Mesangial cell (primary cell): Measurements from ENCODE around the gene DUXB. TPM values are rescaled to one million over a fixed set of nuclear protein-coding genes. Genes with fewer than 3 reads are reported as not detected.

ENCODE experiments used
- total RNA-seq: library from RNA; depleted of rRNA; stranded (reverse); fragments of >200 nt; gene quantifications from 2 replicates; pipeline ENCODE4 v1.2.3, GENCODE V29; 2015

The DUXB gene
- total RNA-seq = not detected in 2 replicates

GRCh38 chr16:75701361-75701760 lies at the start of gene DUXB:
DUXB (minus strand) TSS chr16:75701461; CDS start chr16:75701418, 43 bp downstream.

GRCh38 chr16:75726390-75726789 lies 25.1 kb upstream of the DUXB start, which contains the start of gene CPHXL:
CPHXL (minus strand) TSS chr16:75726490; CDS start chr16:75726442, 48 bp downstream.

GRCh38 chr16:75676909-75677308 lies 24.4 kb downstream of the DUXB start, which contains the start of gene CPHXL2:
CPHXL2 (minus strand) TSS chr16:75677009; CDS start chr16:75676999, 10 bp downstream.

GRCh38 chr16:75647492-75648264 lies 53.6 kb downstream of the DUXB start, which contains the start of the genes KARS1 and TERF2IP:
KARS1 (minus strand) TSS chr16:75647665; CDS start chr16:75647639, 26 bp downstream.
TERF2IP (plus strand) TSS chr16:75647773; CDS start chr16:75647883, 110 bp downstream.

Other genes starting within 250 kb of the DUXB start
- 8.6 and 11.7 TPM in 2 replicates for gene TMEM170A, start 236.8 kb downstream of the DUXB start, total RNA-seq
- gene CHST6, start 206.0 kb downstream of the DUXB start, total RNA-seq = 0.89 and 2.8 TPM in 2 replicates
- not detected in 2 replicates for gene CHST5, start 165.4 kb downstream of the DUXB start, total RNA-seq
- 14.0 and 24.0 TPM in 2 replicates for gene TMEM231, start 145.2 kb downstream of the DUXB start, total RNA-seq
- gene GABARAPL2, start 135.1 kb downstream of the DUXB start, total RNA-seq = 30.6 and 32.6 TPM in 2 replicates
- 35.9 and 55.6 TPM in 2 replicates for gene ADAT1, start 78.2 kb downstream of the DUXB start, total RNA-seq
- 110 and 161 TPM in 2 replicates for gene KARS1, start 53.8 kb downstream of the DUXB start, total RNA-seq
- gene TERF2IP, start 53.7 kb downstream of the DUXB start, total RNA-seq = 21.8 and 38.3 TPM in 2 replicates
- gene CPHXL2, start 24.5 kb downstream of the DUXB start, total RNA-seq = not detected in 2 replicates
- not detected in 2 replicates for gene CPHXL, start 25.0 kb upstream of the DUXB start, total RNA-seq